GM13977 (cell line): ENCODE results near the gene EYA2.
"Not testable (repeated sequence)": the region's sequence is repeated elsewhere in the genome, so short reads cannot be mapped to it uniquely, and the experiment has no call there.

ENCODE experiments used
- DNase-seq: peaks from one replicate; pipeline ENCODE4 v3.0.0; 2012; ENCODE audit warnings: low spot score
- CTCF ChIP-seq: IDR thresholded peaks from 2 replicates; pipeline ENCODE4 v1.5.1; 2012; ENCODE audit warnings: mild to moderate bottlenecking, control low read depth; ENCODE audit not compliant: insufficient read depth; ENCODE audit errors: extremely low read depth, missing control alignments
- in situ Hi-C: fragments of 300-500 bp; cut with MboI; formaldehyde crosslinking; loops from one replicate; pipeline ENCODE4 v1.12.0; 2022; ENCODE audit warnings: low sequenced_read_pairs, low pct_unique_long_range_greater_than_20kb, mixed read lengths, inconsistent platforms; ENCODE audit not compliant: unreplicated experiment

Gene EYA2

GRCh38 chr20:47202733-47203667, 308.4 kb downstream of the EYA2 start:
- no peak for TF ChIP-seq CTCF
- in situ Hi-C loops = no loop called here
- no peak for DNase-seq

GRCh38 chr20:47204008-47204849, 309.6 kb downstream of the EYA2 start:
- no peak for DNase-seq
- in situ Hi-C loops = no loop called here
- TF ChIP-seq CTCF = no peak

- DNase-seq, in situ Hi-C loops: not testable (repeated sequence)
Observed at GRCh38 chr20:47204850-47205122, 310.1 kb downstream of the EYA2 start.

GRCh38 chr20:47205577-47206123, 311.0 kb downstream of the EYA2 start:
- TF ChIP-seq CTCF = peak; percentile 61
- in situ Hi-C loops = no loop called here
- DNase-seq = peak; percentile 41

- in situ Hi-C loops, DNase-seq: not testable (repeated sequence)
Observed at GRCh38 chr20:47206552-47206951, 311.9 kb downstream of the EYA2 start.

GRCh38 chr20:47206962-47207641, 312.5 kb downstream of the EYA2 start:
- in situ Hi-C loops = no loop called here
- DNase-seq = no peak
- TF ChIP-seq CTCF = no peak

GRCh38 chr20:47208534-47209174, 314.0 kb downstream of the EYA2 start:
- DNase-seq = no peak
- in situ Hi-C loops = no loop called here
- no peak for TF ChIP-seq CTCF
